GM23338 (cell line): ENCODE results near the gene TRIM68. TPM values are rescaled to one million over a fixed set of nuclear protein-coding genes. Genes with fewer than 3 reads are reported as not detected.

Experiments used
- ATAC-seq: fragments of 200-7000 bp; cut with Tn5 transposase; 3 replicates; pipeline ENCODE4 v1.9.1; 2020
- DNase-seq: peaks from one replicate; pipeline ENCODE4 v3.0.0-alpha.2; 2015; ENCODE audit warnings: low spot score
- H2AFZ ChIP-seq: fragments of 200-600 bp; sonication (generic); 2 replicates; pipeline ENCODE4 v1.8.0; 2016; ENCODE audit warnings: antibody characterized with exemption, mild to moderate bottlenecking, moderate library complexity
- H3F3A ChIP-seq: fragments of 200-600 bp; sonication (generic); replicated peaks from 2 replicates; pipeline ENCODE4 v1.8.0; 2017; ENCODE audit warnings: antibody characterized with exemption, mixed run types, low read depth
- H3K27ac ChIP-seq: fragments of 200-600 bp; sonication (generic); 2 replicates; pipeline ENCODE4 v1.6.1; 2016; ENCODE audit warnings: low read depth
- H3K27me3 ChIP-seq: fragments of 200-600 bp; sonication (generic); 2 replicates; pipeline ENCODE4 v1.8.0; 2016; ENCODE audit warnings: mild to moderate bottlenecking, mixed run types, moderate library complexity; ENCODE audit not compliant: insufficient read depth
- H3K36me3 ChIP-seq: fragments of 200-600 bp; sonication (generic); 2 replicates; pipeline ENCODE4 v1.8.0; 2016; ENCODE audit warnings: mild to moderate bottlenecking; ENCODE audit not compliant: insufficient read depth
- H3K4me1 ChIP-seq: fragments of 200-600 bp; sonication (generic); 2 replicates; pipeline ENCODE4 v1.8.0; 2016; ENCODE audit warnings: mild to moderate bottlenecking, moderate library complexity; ENCODE audit not compliant: insufficient read depth
- H3K4me2 ChIP-seq: fragments of 200-600 bp; sonication (generic); 2 replicates; pipeline ENCODE4 v1.7.1; 2017; ENCODE audit warnings: mixed run types
- H3K4me3 ChIP-seq: fragments of 200-600 bp; sonication (generic); 2 replicates; pipeline ENCODE4 v1.6.1; 2016; ENCODE audit warnings: mixed run types
- H3K79me2 ChIP-seq: fragments of 200-600 bp; sonication (generic); replicated peaks from 2 replicates; pipeline ENCODE4 v1.8.0; 2017; ENCODE audit warnings: mild to moderate bottlenecking; ENCODE audit not compliant: insufficient read depth
- H3K9me2 ChIP-seq: fragments of 200-600 bp; sonication (generic); 2 replicates; pipeline ENCODE4 v1.8.0; 2017; ENCODE audit not compliant: insufficient read depth
- H4K20me1 ChIP-seq: fragments of 200-600 bp; sonication (generic); replicated peaks from 2 replicates; pipeline ENCODE4 v1.8.0; 2017; ENCODE audit warnings: mild to moderate bottlenecking; ENCODE audit not compliant: insufficient read depth
- H3K27ac Mint-ChIP-seq: 2 replicates; pipeline ENCODE4 v1.8.0; 2020; ENCODE audit warnings: inconsistent platforms, mild to moderate bottlenecking, moderate library complexity, mixed read lengths
- H3K27me3 Mint-ChIP-seq: 3 replicates; pipeline ENCODE4 v1.8.0; 2022; ENCODE audit warnings: low read depth, mild to moderate bottlenecking, moderate library complexity, mixed read lengths, inconsistent platforms; ENCODE audit not compliant: insufficient read depth, poor library complexity
- H3K36me3 Mint-ChIP-seq: 3 replicates; pipeline ENCODE4 v1.8.0; 2021; ENCODE audit warnings: low read depth, mild to moderate bottlenecking, inconsistent platforms, moderate library complexity, mixed read lengths
- H3K4me1 Mint-ChIP-seq: 3 replicates; pipeline ENCODE4 v1.8.0; 2020; ENCODE audit warnings: mild to moderate bottlenecking, inconsistent platforms, mixed read lengths
- H3K4me3 Mint-ChIP-seq: 3 replicates; pipeline ENCODE4 v1.8.0; 2021; ENCODE audit warnings: moderate library complexity, mild to moderate bottlenecking, inconsistent platforms, mixed read lengths
- H3K9me3 Mint-ChIP-seq: 3 replicates; pipeline ENCODE4 v1.8.0; 2020; ENCODE audit warnings: moderate library complexity, mild to moderate bottlenecking, inconsistent platforms, mixed read lengths
- CREB1 ChIP-seq: fragments of 250-450 bp; sonication (Bioruptor Pico); IDR thresholded peaks from 2 replicates; pipeline ENCODE4 v1.5.0; 2020; ENCODE audit warnings: low read depth, mild to moderate bottlenecking, moderate library complexity
- ETS1 ChIP-seq: IDR thresholded peaks from 2 replicates; pipeline ENCODE4 v1.6.1; 2016; ENCODE audit warnings: antibody characterized with exemption
- EZH2 ChIP-seq: fragments of 200-600 bp; sonication (generic); IDR thresholded peaks from one replicate; pipeline ENCODE4 v1.8.0; 2017; ENCODE audit warnings: antibody characterized with exemption, mild to moderate bottlenecking, low read depth; ENCODE audit not compliant: unreplicated experiment
- EZH2phosphoT487 ChIP-seq: fragments of 200-600 bp; sonication (generic); IDR thresholded peaks from one replicate; pipeline ENCODE4 v1.8.1; 2018; ENCODE audit warnings: antibody characterized with exemption; ENCODE audit not compliant: unreplicated experiment
- JUNB ChIP-seq: IDR thresholded peaks from one replicate; pipeline ENCODE4 v1.6.1; 2016; ENCODE audit warnings: antibody characterized with exemption; ENCODE audit not compliant: unreplicated experiment
- NANOG ChIP-seq: IDR thresholded peaks from 2 replicates; pipeline ENCODE4 v1.6.1; 2016; ENCODE audit warnings: antibody characterized with exemption, borderline replicate concordance
- POLR2AphosphoS5 ChIP-seq: IDR thresholded peaks from 2 replicates; pipeline ENCODE4 v1.6.1; 2016; ENCODE audit warnings: antibody characterized with exemption, low read depth
- STAT1 ChIP-seq: IDR thresholded peaks from one replicate; pipeline ENCODE4 v1.6.1; 2016; ENCODE audit warnings: antibody characterized with exemption; ENCODE audit not compliant: unreplicated experiment
- ZNF114 ChIP-seq: fragments of 250-450 bp; sonication (Bioruptor Pico); IDR thresholded peaks from 2 replicates; pipeline ENCODE4 v1.5.0; 2020; ENCODE audit warnings: mild to moderate bottlenecking, moderate library complexity
- ZNF331 ChIP-seq: fragments of 250-450 bp; sonication (Bioruptor Pico); IDR thresholded peaks from 2 replicates; pipeline ENCODE4 v1.5.0; 2020; ENCODE audit warnings: low read depth, mild to moderate bottlenecking, moderate library complexity
- ZNF462 ChIP-seq: fragments of 250-450 bp; sonication (Bioruptor Pico); IDR thresholded peaks from 2 replicates; pipeline ENCODE4 v1.5.0; 2020; ENCODE audit warnings: mild to moderate bottlenecking, moderate library complexity
- polyA plus RNA-seq: library from polyadenylated mRNA; unstranded; fragments of >200 nt; fragmentation: Nextera tagmentation; extraction: Ambion mirVana; gene quantifications from 2 replicates; pipeline ENCODE4 v1.2.1, GENCODE V29; 2016
- total RNA-seq: library from RNA; depleted of rRNA; stranded (reverse); fragments of >200 nt; shearing (Covaris generic); gene quantifications from 2 replicates; pipeline ENCODE4 v1.2.3, GENCODE V29; 2014
- TF ChIP-seq, protein P1 (sequence below): IDR thresholded peaks from one replicate; pipeline ENCODE4 v1.6.1; 2018; ENCODE audit warnings: antibody characterized with exemption; ENCODE audit not compliant: unreplicated experiment
- TF ChIP-seq, protein P2 (sequence below), 2 experiments: fragments of 200-600 bp in 1 of 2; sonication (generic) in 1 of 2; conservative IDR thresholded peaks; 2 replicates each; pipeline versions ENCODE4 v1.5.1 to v1.6.1; 2016 to 2017; ENCODE audit warnings: antibody characterized with exemption in 2 of 2, low read depth in 2 of 2, mild to moderate bottlenecking in 2 of 2, moderate library complexity in 1 of 2

The TRIM68 gene
- total and polyA plus RNA-seq, 2 experiments from 2014 or later, result 1.6 to 5.7 TPM

DNA sequence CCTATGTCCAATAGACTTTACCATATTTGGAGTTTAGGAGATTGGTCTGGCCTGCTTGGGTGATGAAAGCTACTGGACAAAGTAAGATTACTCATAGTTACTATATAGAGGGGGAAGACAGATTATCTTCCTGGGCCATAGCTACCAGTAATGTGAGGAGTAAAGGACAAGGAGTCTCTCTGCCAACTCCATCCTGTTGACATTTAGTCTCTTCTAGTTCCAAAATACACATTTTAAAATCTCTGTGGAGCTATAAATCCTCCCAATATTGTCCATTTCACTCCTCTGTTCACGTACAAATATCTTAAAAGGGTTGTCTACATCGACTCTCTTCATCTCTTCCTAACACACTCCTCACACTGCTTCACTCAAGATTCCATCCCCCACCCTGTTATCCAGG is 28.1 kb upstream of the TRIM68 start (continued):
- no peak for TF ChIP-seq CREB1 (CRISPR knock-in tag)
- TF ChIP-seq EZH2, result no peak
- TF ChIP-seq EZH2phosphoT487, result no peak
- no peak for TF ChIP-seq ETS1
- no peak for TF ChIP-seq ZNF114 (CRISPR knock-in tag)
- no peak for TF ChIP-seq STAT1
- no peak for TF ChIP-seq POLR2AphosphoS5
- TF ChIP-seq, protein P1, sequence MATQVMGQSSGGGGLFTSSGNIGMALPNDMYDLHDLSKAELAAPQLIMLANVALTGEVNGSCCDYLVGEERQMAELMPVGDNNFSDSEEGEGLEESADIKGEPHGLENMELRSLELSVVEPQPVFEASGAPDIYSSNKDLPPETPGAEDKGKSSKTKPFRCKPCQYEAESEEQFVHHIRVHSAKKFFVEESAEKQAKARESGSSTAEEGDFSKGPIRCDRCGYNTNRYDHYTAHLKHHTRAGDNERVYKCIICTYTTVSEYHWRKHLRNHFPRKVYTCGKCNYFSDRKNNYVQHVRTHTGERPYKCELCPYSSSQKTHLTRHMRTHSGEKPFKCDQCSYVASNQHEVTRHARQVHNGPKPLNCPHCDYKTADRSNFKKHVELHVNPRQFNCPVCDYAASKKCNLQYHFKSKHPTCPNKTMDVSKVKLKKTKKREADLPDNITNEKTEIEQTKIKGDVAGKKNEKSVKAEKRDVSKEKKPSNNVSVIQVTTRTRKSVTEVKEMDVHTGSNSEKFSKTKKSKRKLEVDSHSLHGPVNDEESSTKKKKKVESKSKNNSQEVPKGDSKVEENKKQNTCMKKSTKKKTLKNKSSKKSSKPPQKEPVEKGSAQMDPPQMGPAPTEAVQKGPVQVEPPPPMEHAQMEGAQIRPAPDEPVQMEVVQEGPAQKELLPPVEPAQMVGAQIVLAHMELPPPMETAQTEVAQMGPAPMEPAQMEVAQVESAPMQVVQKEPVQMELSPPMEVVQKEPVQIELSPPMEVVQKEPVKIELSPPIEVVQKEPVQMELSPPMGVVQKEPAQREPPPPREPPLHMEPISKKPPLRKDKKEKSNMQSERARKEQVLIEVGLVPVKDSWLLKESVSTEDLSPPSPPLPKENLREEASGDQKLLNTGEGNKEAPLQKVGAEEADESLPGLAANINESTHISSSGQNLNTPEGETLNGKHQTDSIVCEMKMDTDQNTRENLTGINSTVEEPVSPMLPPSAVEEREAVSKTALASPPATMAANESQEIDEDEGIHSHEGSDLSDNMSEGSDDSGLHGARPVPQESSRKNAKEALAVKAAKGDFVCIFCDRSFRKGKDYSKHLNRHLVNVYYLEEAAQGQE, result no peak
- no peak for TF ChIP-seq JUNB
- TF ChIP-seq, protein P2, sequence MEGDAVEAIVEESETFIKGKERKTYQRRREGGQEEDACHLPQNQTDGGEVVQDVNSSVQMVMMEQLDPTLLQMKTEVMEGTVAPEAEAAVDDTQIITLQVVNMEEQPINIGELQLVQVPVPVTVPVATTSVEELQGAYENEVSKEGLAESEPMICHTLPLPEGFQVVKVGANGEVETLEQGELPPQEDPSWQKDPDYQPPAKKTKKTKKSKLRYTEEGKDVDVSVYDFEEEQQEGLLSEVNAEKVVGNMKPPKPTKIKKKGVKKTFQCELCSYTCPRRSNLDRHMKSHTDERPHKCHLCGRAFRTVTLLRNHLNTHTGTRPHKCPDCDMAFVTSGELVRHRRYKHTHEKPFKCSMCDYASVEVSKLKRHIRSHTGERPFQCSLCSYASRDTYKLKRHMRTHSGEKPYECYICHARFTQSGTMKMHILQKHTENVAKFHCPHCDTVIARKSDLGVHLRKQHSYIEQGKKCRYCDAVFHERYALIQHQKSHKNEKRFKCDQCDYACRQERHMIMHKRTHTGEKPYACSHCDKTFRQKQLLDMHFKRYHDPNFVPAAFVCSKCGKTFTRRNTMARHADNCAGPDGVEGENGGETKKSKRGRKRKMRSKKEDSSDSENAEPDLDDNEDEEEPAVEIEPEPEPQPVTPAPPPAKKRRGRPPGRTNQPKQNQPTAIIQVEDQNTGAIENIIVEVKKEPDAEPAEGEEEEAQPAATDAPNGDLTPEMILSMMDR (conservative IDR thresholded peaks at IDR 0.05; ENCODE audit: low read depth in 2 of 2), result no peak
- TF ChIP-seq NANOG, result no peak

GRCh38 chr11:4626207-4627099 is 18.4 kb upstream of the TRIM68 start:
- H3K4me2 ChIP-seq, result peak overlapping the region; percentile 16
- H3K9me2 ChIP-seq, result no peaks in the 10 kb centered on the region
- ATAC-seq (peak; percentile 99), DNase-seq (peak; percentile 93)
- no peaks in the 10 kb centered on the region for H4K20me1 ChIP-seq
- Mint-ChIP-seq H3K36me3 (no peaks in the 10 kb centered on the region; the same call in 2 of the 3 replicates), H3K27me3 (peaks cover 2% of the 10 kb centered on the region), H3K4me3 (no peak overlapping the region), H3K9me3 (peaks cover 4% of the 10 kb centered on the region), H3K27ac (no peak overlapping the region), H3K4me1 (peaks cover 20% of the 10 kb centered on the region)
- no peak overlapping the region for H3K27ac ChIP-seq
- H3K79me2 ChIP-seq, result no peaks in the 10 kb centered on the region
- no peaks in the 10 kb centered on the region for H3K36me3 ChIP-seq
- H3K27me3 ChIP-seq, result no peaks in the 10 kb centered on the region
- no peaks in the 10 kb centered on the region for H3F3A ChIP-seq
- no peak overlapping the region for H3K4me3 ChIP-seq
- peaks cover 18% of the 10 kb centered on the region for H3K4me1 ChIP-seq
- peak overlapping the region; percentile 63 for H2AFZ ChIP-seq
- no peak for TF ChIP-seq ZNF462
- TF ChIP-seq ZNF331 (CRISPR knock-in tag), result no peak
